ENCODE data around the gene FHIT. TPM values are rescaled to one million over a fixed set of nuclear protein-coding genes. Genes with fewer than 3 reads are reported as not detected.

The FHIT gene
- total RNA-seq, 1 experiment from 2014 or later: 3.6 TPM

DNA sequence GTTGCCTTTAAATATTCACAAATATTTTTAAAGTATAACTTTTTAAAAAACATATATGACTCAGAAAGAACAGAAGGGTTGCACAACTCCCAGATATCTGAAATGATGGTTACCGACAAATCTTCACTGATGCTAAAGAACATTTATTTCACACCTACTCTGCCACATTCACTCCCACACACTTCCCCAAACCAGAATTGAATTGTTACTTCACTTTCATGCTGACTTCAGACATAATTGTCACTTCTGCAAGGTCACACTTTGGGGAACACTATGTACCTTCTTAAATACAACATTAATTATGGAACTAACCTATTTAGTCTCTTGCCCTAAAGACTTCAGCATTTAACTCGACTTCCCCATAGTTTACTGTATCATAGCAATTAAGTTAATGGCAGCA is 795.1 kb downstream of the FHIT start:
- intact Hi-C loops (cut with micrococcal nuclease): no loop called here
- H3K27me3 ChIP-seq (ENCODE audit: low read length): no peaks in the 10 kb centered on the region
- no peak overlapping the region for H3K4me3 ChIP-seq (ENCODE audit: low read length)
- H3K79me2 ChIP-seq (ENCODE audit: low read length): no peaks in the 10 kb centered on the region
- H3K27ac ChIP-seq (ENCODE audit: low read length): no peak overlapping the region
- CTCF ChIA-PET: no interaction called here
- ATAC-seq: no peak
- H3K4me2 ChIP-seq (ENCODE audit: low read length): no peak overlapping the region
- H3K9ac ChIP-seq (ENCODE audit: low read length): no peak overlapping the region
- H3K36me3 ChIP-seq (ENCODE audit: low read depth, low read length): no peaks in the 10 kb centered on the region
- no peaks in the 10 kb centered on the region for H3K4me1 ChIP-seq (ENCODE audit: insufficient read depth, low read length)
- POLR2A ChIA-PET (ENCODE audit: unreplicated experiment): no interaction called here
- no peaks in the 10 kb centered on the region for H3K9me2 ChIP-seq (replicated peaks; ENCODE audit: low read length)
- no peaks in the 10 kb centered on the region for H3F3A ChIP-seq (ENCODE audit: low read length, unreplicated experiment)
- no TSS peak for BruUV-seq (replicated peaks)
- H4K20me1 ChIP-seq (ENCODE audit: low read length): no peaks in the 10 kb centered on the region
- no peak overlapping the region for H2AFZ ChIP-seq (ENCODE audit: low read length)
- no peaks in the 10 kb centered on the region for H3K9me3 ChIP-seq (ENCODE audit: low read length)
- DNase-seq: no peak
- TF ChIP-seq EZH2phosphoT487 (IDR thresholded peaks at IDR 0.05; ENCODE audit: borderline replicate concordance, low read length) (no peak), EZH2 (IDR thresholded peaks at IDR 0.05; ENCODE audit: low read length, unreplicated experiment) (no peak)
- TF ChIP-seq, protein P1, sequence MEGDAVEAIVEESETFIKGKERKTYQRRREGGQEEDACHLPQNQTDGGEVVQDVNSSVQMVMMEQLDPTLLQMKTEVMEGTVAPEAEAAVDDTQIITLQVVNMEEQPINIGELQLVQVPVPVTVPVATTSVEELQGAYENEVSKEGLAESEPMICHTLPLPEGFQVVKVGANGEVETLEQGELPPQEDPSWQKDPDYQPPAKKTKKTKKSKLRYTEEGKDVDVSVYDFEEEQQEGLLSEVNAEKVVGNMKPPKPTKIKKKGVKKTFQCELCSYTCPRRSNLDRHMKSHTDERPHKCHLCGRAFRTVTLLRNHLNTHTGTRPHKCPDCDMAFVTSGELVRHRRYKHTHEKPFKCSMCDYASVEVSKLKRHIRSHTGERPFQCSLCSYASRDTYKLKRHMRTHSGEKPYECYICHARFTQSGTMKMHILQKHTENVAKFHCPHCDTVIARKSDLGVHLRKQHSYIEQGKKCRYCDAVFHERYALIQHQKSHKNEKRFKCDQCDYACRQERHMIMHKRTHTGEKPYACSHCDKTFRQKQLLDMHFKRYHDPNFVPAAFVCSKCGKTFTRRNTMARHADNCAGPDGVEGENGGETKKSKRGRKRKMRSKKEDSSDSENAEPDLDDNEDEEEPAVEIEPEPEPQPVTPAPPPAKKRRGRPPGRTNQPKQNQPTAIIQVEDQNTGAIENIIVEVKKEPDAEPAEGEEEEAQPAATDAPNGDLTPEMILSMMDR (conservative IDR thresholded peaks at IDR 0.05; ENCODE audit: low read depth, low read length): no peak

DNA sequence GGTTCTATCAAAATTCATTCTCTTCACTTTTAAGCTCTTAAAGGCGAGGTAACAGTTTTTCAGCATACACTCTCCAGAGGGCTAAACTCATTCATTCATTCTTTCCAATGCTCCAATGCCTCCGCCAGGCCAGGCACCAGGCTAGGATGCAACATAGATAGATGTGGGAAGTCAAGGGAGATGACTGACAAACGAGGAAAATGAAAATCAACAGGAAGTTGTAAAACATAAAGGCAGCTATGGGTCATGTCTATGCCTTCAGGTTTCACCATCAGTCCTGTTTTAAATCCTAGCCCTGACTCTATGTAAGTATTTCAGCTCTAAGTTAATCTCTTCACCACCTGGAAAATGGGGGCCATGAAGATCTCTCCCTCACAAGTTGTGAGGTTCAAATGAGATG is 797.9 kb downstream of the FHIT start:
- TF ChIP-seq EZH2phosphoT487 (IDR thresholded peaks at IDR 0.05; ENCODE audit: borderline replicate concordance, low read length) (no peak), EZH2 (IDR thresholded peaks at IDR 0.05; ENCODE audit: low read length, unreplicated experiment) (no peak)
- TF ChIP-seq, protein P1 (conservative IDR thresholded peaks at IDR 0.05; ENCODE audit: low read depth, low read length): no peak
- BruUV-seq (replicated peaks): no TSS peak
- CTCF ChIA-PET: no interaction called here

DNA sequence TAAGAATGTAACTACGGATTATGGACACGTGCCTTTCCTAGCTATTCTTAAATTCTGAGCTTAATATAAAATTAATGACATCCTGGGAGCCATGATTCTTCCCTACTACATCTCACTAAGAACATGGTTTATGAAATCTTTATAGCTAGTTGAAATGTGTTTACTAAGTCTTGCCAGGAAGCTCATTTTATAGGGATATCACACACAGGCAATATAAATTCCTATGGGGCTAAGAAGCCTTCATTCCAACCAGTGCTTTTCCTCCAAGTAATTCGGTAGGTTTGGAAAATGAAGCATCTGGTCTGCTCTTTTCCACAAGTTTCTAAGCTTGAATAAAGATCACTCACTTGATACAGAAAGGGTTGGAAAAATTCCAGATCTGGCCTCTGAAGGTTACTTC is 802.6 kb downstream of the FHIT start:
- BruUV-seq (replicated peaks): no TSS peak
- TF ChIP-seq EZH2 (IDR thresholded peaks at IDR 0.05; ENCODE audit: low read length, unreplicated experiment) (no peak), EZH2phosphoT487 (IDR thresholded peaks at IDR 0.05; ENCODE audit: borderline replicate concordance, low read length) (no peak)
- TF ChIP-seq, protein P1 (conservative IDR thresholded peaks at IDR 0.05; ENCODE audit: low read depth, low read length): no peak

More for the DNA sequence above, 797.9 kb downstream of the FHIT start:
- H4K20me1 ChIP-seq (ENCODE audit: low read length): no peaks in the 10 kb centered on the region
- DNase-seq: no peak
- H3K9me2 ChIP-seq (replicated peaks; ENCODE audit: low read length): no peaks in the 10 kb centered on the region
- H3K27me3 ChIP-seq (ENCODE audit: low read length): no peaks in the 10 kb centered on the region
- H2AFZ ChIP-seq (ENCODE audit: low read length): no peak overlapping the region
- POLR2A ChIA-PET (ENCODE audit: unreplicated experiment): no interaction called here
- no peak overlapping the region for H3K4me3 ChIP-seq (ENCODE audit: low read length)
- H3K79me2 ChIP-seq (ENCODE audit: low read length): no peaks in the 10 kb centered on the region
- intact Hi-C loops (cut with micrococcal nuclease): no loop called here
- H3K27ac ChIP-seq (ENCODE audit: low read length): no peak overlapping the region
- no peaks in the 10 kb centered on the region for H3K4me1 ChIP-seq (ENCODE audit: insufficient read depth, low read length)
- no peaks in the 10 kb centered on the region for H3F3A ChIP-seq (ENCODE audit: low read length, unreplicated experiment)
- no peak overlapping the region for H3K9ac ChIP-seq (ENCODE audit: low read length)
- ATAC-seq: no peak
- no peaks in the 10 kb centered on the region for H3K36me3 ChIP-seq (ENCODE audit: low read depth, low read length)
- no peaks in the 10 kb centered on the region for H3K9me3 ChIP-seq (ENCODE audit: low read length)
- H3K4me2 ChIP-seq (ENCODE audit: low read length): no peak overlapping the region

More for the DNA sequence above, 802.6 kb downstream of the FHIT start:
- Histone ChIP-seq H3K4me3 (ENCODE audit: low read length) (no peak overlapping the region), H3K9ac (ENCODE audit: low read length) (no peak overlapping the region), H3F3A (ENCODE audit: low read length, unreplicated experiment) (no peaks in the 10 kb centered on the region), H3K27ac (ENCODE audit: low read length) (no peak overlapping the region), H4K20me1 (ENCODE audit: low read length) (no peaks in the 10 kb centered on the region), H3K79me2 (ENCODE audit: low read length) (no peaks in the 10 kb centered on the region), H3K4me2 (ENCODE audit: low read length) (no peak overlapping the region), H3K4me1 (ENCODE audit: insufficient read depth, low read length) (no peaks in the 10 kb centered on the region), H3K27me3 (ENCODE audit: low read length) (no peaks in the 10 kb centered on the region), H3K9me3 (ENCODE audit: low read length) (no peaks in the 10 kb centered on the region), H3K36me3 (ENCODE audit: low read depth, low read length) (no peaks in the 10 kb centered on the region), H2AFZ (ENCODE audit: low read length) (no peak overlapping the region), H3K9me2 (replicated peaks; ENCODE audit: low read length) (no peaks in the 10 kb centered on the region)
- CTCF ChIA-PET: no interaction called here
- ATAC-seq (no peak), DNase-seq (no peak)
- POLR2A ChIA-PET (ENCODE audit: unreplicated experiment): no interaction called here
- intact Hi-C loops (cut with micrococcal nuclease): no loop called here

Measured in PC-3 (cell line).